Measurements from ENCODE around the gene ZNF687.
A peak's percentile ranks its signal among the peaks of the same experiment; 100 is the strongest.

Gene ZNF687

DNA sequence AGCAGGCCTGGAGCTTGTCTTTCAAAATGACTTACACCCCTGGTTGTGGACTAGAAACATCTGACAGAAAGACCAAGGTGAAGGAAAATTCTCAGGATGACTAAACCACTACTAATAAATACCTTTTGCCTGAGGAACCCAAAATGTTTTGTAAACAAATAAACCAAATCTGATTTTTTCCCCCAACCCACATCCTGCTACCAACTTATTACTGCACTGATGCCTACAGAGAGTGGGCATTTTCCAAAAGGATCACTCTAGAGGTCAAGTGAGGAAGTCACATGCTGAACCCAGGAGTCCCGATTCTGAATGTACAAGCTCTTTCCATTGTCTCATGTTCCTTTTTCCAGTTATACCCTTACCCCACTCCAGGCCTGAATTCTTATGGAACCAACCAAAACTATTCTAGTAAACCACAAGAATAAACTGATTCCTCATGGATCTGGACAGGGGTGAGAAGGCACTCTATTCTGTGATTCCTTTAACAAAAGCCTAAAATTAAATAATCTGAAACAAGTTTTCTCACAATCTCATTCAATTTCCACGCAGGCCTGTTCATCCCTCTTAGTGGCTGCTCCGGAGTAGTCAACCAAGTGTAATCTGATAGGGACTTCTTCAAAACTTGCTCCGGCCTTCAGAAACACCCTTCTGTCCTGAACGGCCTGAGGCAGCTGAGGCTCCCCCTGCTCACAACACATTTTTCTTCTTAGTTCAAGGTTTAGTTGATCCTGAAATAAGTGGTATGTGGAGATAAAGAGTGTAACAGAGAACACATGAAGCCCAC lies 43.7 kb downstream of the ZNF687 start:
- Histone ChIP-seq H3K9ac (ENCODE audit: low read length) (peak overlapping the region; percentile 50), H3K27me3 (ENCODE audit: control insufficient read depth, insufficient read depth, low read length) (no peaks in the 10 kb centered on the region), H3K27ac (ENCODE audit: low read depth, low read length) (peak overlapping the region; percentile 79), H3K4me1 (ENCODE audit: control insufficient read depth, insufficient read depth, low read length) (peaks cover 12% of the 10 kb centered on the region), H3K36me3 (ENCODE audit: control insufficient read depth, insufficient read depth, low read length) (peaks cover 5% of the 10 kb centered on the region), H3K4me3 (ENCODE audit: low read length) (peak overlapping the region; percentile 88)

DNA sequence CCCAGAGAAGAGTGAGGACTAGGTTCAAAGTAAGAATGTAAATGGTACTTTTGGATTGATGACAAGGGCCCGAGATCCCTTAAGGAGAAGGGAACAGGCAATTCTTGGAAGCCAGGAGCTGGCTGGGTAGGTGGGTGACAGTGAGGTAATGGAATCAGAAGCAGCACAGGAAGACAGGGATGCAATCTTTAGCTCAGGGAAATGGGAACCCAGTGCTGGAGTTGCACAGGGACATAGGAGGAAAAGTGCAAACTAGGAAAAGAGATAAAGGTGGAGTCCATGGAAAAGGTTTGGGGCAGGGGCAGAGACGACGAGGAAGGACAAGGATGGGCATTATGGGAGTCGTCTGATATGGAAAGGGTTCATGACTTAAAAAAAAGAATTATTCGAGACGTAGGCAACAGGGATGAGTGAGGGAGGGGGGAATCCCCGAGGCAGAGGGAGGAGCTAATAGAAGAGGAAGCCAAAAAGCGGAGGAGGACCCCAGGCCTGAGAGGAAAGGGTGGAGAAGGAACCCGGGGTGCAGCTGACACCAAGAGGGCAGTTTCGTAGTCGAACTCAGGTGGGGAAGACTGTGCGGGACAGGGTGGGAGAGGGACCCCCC lies 44.6 kb downstream of the ZNF687 start:
- H3K27me3 ChIP-seq (ENCODE audit: control insufficient read depth, insufficient read depth, low read length): no peaks in the 10 kb centered on the region
- H3K4me3 ChIP-seq (ENCODE audit: low read length): peak overlapping the region; percentile 88
- H3K4me1 ChIP-seq (ENCODE audit: control insufficient read depth, insufficient read depth, low read length): peaks cover 12% of the 10 kb centered on the region
- H3K9ac ChIP-seq (ENCODE audit: low read length): peak overlapping the region; percentile 50
- H3K27ac ChIP-seq (ENCODE audit: low read depth, low read length): peak overlapping the region; percentile 79
- H3K36me3 ChIP-seq (ENCODE audit: control insufficient read depth, insufficient read depth, low read length): peaks cover 3% of the 10 kb centered on the region

DNA sequence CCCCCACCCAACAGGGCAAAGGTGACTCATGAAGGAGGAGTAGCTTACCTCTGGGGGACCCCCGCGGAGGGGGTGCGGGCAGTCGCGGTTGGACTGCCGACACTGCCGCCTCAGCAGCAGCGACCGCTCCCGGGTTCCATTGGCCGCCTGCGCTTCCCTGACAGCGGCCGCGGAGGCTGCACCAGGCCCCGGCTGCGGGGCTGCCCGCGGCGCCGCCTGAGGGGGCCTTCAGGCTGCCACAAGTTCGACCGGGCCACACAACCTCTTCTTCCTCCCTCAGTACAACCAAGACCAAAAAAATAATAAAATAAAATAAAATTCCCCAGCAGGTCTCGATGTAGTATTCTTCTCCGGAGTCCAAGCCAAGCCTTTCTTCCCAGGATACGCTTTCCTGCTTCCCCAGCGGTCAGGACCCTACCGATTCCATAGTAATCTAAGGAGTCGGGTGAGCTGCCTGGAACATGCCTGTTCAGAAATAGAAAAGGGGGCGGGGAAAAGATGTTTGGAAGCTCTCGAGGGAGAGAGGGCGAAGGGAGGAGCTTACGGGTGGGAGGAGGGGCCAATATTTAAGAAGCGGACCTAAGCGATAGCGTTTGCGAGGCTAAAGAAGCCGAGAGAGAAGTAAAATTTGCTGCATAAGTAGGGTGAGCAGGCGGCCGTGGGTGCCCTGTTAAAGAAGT lies 45.3 kb downstream of the ZNF687 start, which contains the start of gene PI4KB:
Gene PI4KB (minus strand): TSS at position 194 of the 680 bp plus-strand sequence. CDS start 10,935 bp downstream, outside the sequence.
- Histone ChIP-seq H3K27me3 (ENCODE audit: control insufficient read depth, insufficient read depth, low read length) (no peaks in the 10 kb centered on the region), H3K36me3 (ENCODE audit: control insufficient read depth, insufficient read depth, low read length) (peaks cover 3% of the 10 kb centered on the region), H3K4me3 (ENCODE audit: low read length) (peak within 1 kb of the TSS; percentile 88), H3K9ac (ENCODE audit: low read length) (peak within 1 kb of the TSS; percentile 50), H3K27ac (ENCODE audit: low read depth, low read length) (peak within 1 kb of the TSS; percentile 79), H3K4me1 (ENCODE audit: control insufficient read depth, insufficient read depth, low read length) (peaks cover 12% of the 10 kb centered on the region)

- Histone ChIP-seq H3K4me3 (ENCODE audit: low read length) (peak overlapping the region; percentile 88), H3K9ac (ENCODE audit: low read length) (peak overlapping the region; percentile 43), H3K36me3 (ENCODE audit: control insufficient read depth, insufficient read depth, low read length) (peaks cover 3% of the 10 kb centered on the region), H3K27me3 (ENCODE audit: control insufficient read depth, insufficient read depth, low read length) (no peaks in the 10 kb centered on the region), H3K4me1 (ENCODE audit: control insufficient read depth, insufficient read depth, low read length) (peaks cover 12% of the 10 kb centered on the region), H3K27ac (ENCODE audit: low read depth, low read length) (peak overlapping the region; percentile 79)
These were observed 46.0 kb downstream of the ZNF687 start for GRCh38 chr1:151327903-151328674.

DNA sequence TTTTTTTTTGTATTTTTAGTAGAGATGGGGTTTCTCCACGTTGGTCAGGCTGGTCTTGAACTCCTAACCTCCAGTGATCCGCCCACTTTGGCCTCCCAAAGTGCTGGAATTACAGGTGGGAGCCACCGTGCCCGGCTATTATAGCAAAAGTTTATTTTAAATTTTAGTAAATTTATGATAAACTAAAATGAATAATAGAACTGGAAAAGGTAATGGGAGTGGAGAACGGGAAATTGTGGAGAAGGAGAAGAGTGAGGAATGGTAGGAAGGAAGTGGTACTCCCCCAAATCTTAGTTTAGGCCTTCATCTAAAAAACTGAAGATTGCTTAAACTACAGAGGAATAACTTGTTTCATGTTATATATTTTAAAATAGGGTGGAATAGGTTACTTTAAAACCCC lies 52.7 kb downstream of the ZNF687 start:
- H3K36me3 ChIP-seq (ENCODE audit: control insufficient read depth, insufficient read depth, low read length): no peaks in the 10 kb centered on the region
- no peaks in the 10 kb centered on the region for H3K27me3 ChIP-seq (ENCODE audit: control insufficient read depth, insufficient read depth, low read length)
- no peak overlapping the region for H3K4me3 ChIP-seq (ENCODE audit: low read length)
- H3K9ac ChIP-seq (ENCODE audit: low read length): no peak overlapping the region
- no peaks in the 10 kb centered on the region for H3K4me1 ChIP-seq (ENCODE audit: control insufficient read depth, insufficient read depth, low read length)
- H3K27ac ChIP-seq (ENCODE audit: low read depth, low read length): no peak overlapping the region

DNA sequence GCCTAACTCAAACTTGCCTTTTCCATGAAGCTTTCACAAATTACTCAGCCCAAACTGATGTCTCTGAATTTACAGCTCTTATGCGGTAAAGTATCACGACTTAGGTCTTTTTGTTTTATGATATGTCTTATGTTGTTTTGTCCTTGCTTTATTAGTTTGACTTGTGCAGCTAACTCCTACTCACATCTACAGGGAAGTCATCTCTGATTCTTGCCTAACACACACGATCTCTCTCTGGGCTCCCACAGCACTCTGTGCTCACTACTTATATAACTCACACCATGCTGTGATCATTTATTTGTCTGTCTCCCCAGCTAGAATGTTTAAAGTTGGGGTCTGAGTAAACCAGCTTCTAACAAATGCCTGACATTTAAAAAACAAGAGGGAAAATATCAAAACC lies 54.5 kb downstream of the ZNF687 start:
- no peak overlapping the region for H3K4me3 ChIP-seq (ENCODE audit: low read length)
- no peak overlapping the region for H3K27ac ChIP-seq (ENCODE audit: low read depth, low read length)
- H3K9ac ChIP-seq (ENCODE audit: low read length): no peak overlapping the region
- no peaks in the 10 kb centered on the region for H3K36me3 ChIP-seq (ENCODE audit: control insufficient read depth, insufficient read depth, low read length)
- no peaks in the 10 kb centered on the region for H3K4me1 ChIP-seq (ENCODE audit: control insufficient read depth, insufficient read depth, low read length)
- H3K27me3 ChIP-seq (ENCODE audit: control insufficient read depth, insufficient read depth, low read length): no peaks in the 10 kb centered on the region

- H3K36me3 ChIP-seq (ENCODE audit: control insufficient read depth, insufficient read depth, low read length): peaks cover 13% of the 10 kb centered on the region
- H3K4me1 ChIP-seq (ENCODE audit: control insufficient read depth, insufficient read depth, low read length): peaks cover 3% of the 10 kb centered on the region
- no peaks in the 10 kb centered on the region for H3K27me3 ChIP-seq (ENCODE audit: control insufficient read depth, insufficient read depth, low read length)
- no peak overlapping the region for H3K4me3 ChIP-seq (ENCODE audit: low read length)
- no peak overlapping the region for H3K9ac ChIP-seq (ENCODE audit: low read length)
- H3K27ac ChIP-seq (ENCODE audit: low read depth, low read length): peak overlapping the region; percentile 58
These were observed 59.0 kb downstream of the ZNF687 start for GRCh38 chr1:151340870-151341754.

Data from rectal smooth muscle tissue (tissue), 1 donor.